Endodermal cell (in vitro differentiated cells): Measurements from ENCODE around the gene PPP1CA. TPM values are rescaled to one million over a fixed set of nuclear protein-coding genes. Genes with fewer than 3 reads are reported as not detected.

Experiments
- DNase-seq: peaks from one replicate; pipeline ENCODE4 v3.0.0-alpha.2; 2017
- H3K27ac ChIP-seq: 2 replicates; pipeline ENCODE4 v1.5.1; 2013; ENCODE audit warnings: mild to moderate bottlenecking, low read depth, low read length, moderate library complexity
- H3K27me3 ChIP-seq: 2 replicates; pipeline ENCODE4 v1.6.1; 2013; ENCODE audit warnings: mild to moderate bottlenecking, low read length, moderate library complexity; ENCODE audit not compliant: insufficient read depth, control insufficient read depth, poor library complexity, severe bottlenecking
- H3K36me3 ChIP-seq: 2 replicates; pipeline ENCODE4 v1.7.0; 2013; ENCODE audit warnings: mild to moderate bottlenecking, low read length, moderate library complexity; ENCODE audit not compliant: control insufficient read depth, insufficient read depth
- H3K4me1 ChIP-seq: one replicate; pipeline ENCODE4 v1.7.0; 2013; ENCODE audit warnings: low read length; ENCODE audit not compliant: control insufficient read depth, insufficient read depth
- H3K4me3 ChIP-seq: 2 replicates; pipeline ENCODE4 v1.5.1; 2013; ENCODE audit warnings: mild to moderate bottlenecking, low read length, moderate library complexity
- H3K9ac ChIP-seq: 2 replicates; pipeline ENCODE4 v1.6.1; 2013; ENCODE audit warnings: mild to moderate bottlenecking, low read length, moderate library complexity; ENCODE audit not compliant: poor library complexity, severe bottlenecking; ENCODE audit errors: extremely low read depth
- H3K9me3 ChIP-seq: 2 replicates; pipeline ENCODE4 v1.6.1; 2013; ENCODE audit warnings: mild to moderate bottlenecking, low read length, moderate library complexity; ENCODE audit not compliant: control insufficient read depth
- H3K27ac Mint-ChIP-seq: 2 replicates; pipeline ENCODE4 v1.8.0; 2020; ENCODE audit warnings: mixed read lengths
- H3K27me3 Mint-ChIP-seq: 2 replicates; pipeline ENCODE4 v1.8.0; 2021; ENCODE audit warnings: mild to moderate bottlenecking, mixed read lengths; ENCODE audit not compliant: insufficient read depth
- H3K36me3 Mint-ChIP-seq: 2 replicates; pipeline ENCODE4 v1.8.0; 2020; ENCODE audit warnings: low read depth, mixed read lengths
- H3K4me1 Mint-ChIP-seq: 2 replicates; pipeline ENCODE4 v1.8.0; 2020; ENCODE audit warnings: mixed read lengths
- H3K4me3 Mint-ChIP-seq: 2 replicates; pipeline ENCODE4 v1.8.0; 2020; ENCODE audit warnings: mild to moderate bottlenecking, moderate library complexity, mixed read lengths
- H3K9me3 Mint-ChIP-seq: 2 replicates; pipeline ENCODE4 v1.8.0; 2020; ENCODE audit warnings: mild to moderate bottlenecking, mixed read lengths
- WGBS, 2 experiments: methylation state at CpG; one replicate each; pipeline versions ENCODE4 v1.1.5 to v1.1.7; 2013; ENCODE audit warnings: missing lambda C conversion rate in 2 of 2, mixed read lengths in 1 of 2; ENCODE audit not compliant: insufficient coverage in 1 of 2, insufficient read length in 1 of 2; 5-methylcytosine and 5-hydroxymethylcytosine counted together
- total RNA-seq, 2 donors: library from RNA; stranded (reverse); fragmentation: NEBNext Ultra II Directional in 1 of 2; extraction: Animal tissue kit (Norgen Biotek cat#: 25700) in 1 of 2; gene quantifications; 2 replicates in 1 of 2; 3 replicates in 1 of 2; pipeline ENCODE4 v1.2.1, GENCODE V29; 2021
- TF ChIP-seq, protein P1 (sequence below): fragments of 200-600 bp; sonication (generic); conservative IDR thresholded peaks from 2 replicates; pipeline ENCODE4 v1.5.0; 2021; ENCODE audit warnings: antibody characterized with exemption, mild to moderate bottlenecking

The PPP1CA gene
- total RNA-seq, 2 donors from 2014 or later = 182 to 212 TPM

GRCh38 chr11:67390947-67391303, 10.7 kb downstream of the PPP1CA start:
- H3K36me3 Mint-ChIP-seq = peaks cover 10% of the 10 kb centered on the region
- H3K9ac ChIP-seq = peak overlapping the region; percentile 91
- H3K9me3 Mint-ChIP-seq = no peaks in the 10 kb centered on the region
- H3K4me1 Mint-ChIP-seq = peaks cover 25% of the 10 kb centered on the region
- H3K27me3 ChIP-seq = no peaks in the 10 kb centered on the region
- peaks cover 12% of the 10 kb centered on the region for H3K36me3 ChIP-seq
- H3K4me1 ChIP-seq = no peaks in the 10 kb centered on the region
- TF ChIP-seq, protein P1, sequence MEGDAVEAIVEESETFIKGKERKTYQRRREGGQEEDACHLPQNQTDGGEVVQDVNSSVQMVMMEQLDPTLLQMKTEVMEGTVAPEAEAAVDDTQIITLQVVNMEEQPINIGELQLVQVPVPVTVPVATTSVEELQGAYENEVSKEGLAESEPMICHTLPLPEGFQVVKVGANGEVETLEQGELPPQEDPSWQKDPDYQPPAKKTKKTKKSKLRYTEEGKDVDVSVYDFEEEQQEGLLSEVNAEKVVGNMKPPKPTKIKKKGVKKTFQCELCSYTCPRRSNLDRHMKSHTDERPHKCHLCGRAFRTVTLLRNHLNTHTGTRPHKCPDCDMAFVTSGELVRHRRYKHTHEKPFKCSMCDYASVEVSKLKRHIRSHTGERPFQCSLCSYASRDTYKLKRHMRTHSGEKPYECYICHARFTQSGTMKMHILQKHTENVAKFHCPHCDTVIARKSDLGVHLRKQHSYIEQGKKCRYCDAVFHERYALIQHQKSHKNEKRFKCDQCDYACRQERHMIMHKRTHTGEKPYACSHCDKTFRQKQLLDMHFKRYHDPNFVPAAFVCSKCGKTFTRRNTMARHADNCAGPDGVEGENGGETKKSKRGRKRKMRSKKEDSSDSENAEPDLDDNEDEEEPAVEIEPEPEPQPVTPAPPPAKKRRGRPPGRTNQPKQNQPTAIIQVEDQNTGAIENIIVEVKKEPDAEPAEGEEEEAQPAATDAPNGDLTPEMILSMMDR = no peak
- H3K4me3 ChIP-seq = peak overlapping the region; percentile 99
- no peaks in the 10 kb centered on the region for H3K27me3 Mint-ChIP-seq
- peak overlapping the region; percentile 90 for H3K27ac ChIP-seq
- H3K27ac Mint-ChIP-seq = peak overlapping the region; percentile 94
- DNase-seq = no peak
- peak overlapping the region; percentile 80 for H3K4me3 Mint-ChIP-seq
- 17 to 18% methylated on average over 7 to 13 of the region's 15 CpGs for WGBS, 2 experiments
- no peaks in the 10 kb centered on the region for H3K9me3 ChIP-seq

- peak; percentile 93 for DNase-seq
- Histone ChIP-seq H3K4me1 (no peaks in the 10 kb centered on the region), H3K9ac (no peak overlapping the region), H3K27ac (no peak overlapping the region), H3K27me3 (peaks cover 9% of the 10 kb centered on the region), H3K9me3 (no peaks in the 10 kb centered on the region), H3K36me3 (peaks cover 6% of the 10 kb centered on the region), H3K4me3 (no peak overlapping the region)
- TF ChIP-seq, protein P1 = peak; percentile 79
- 76 to 79% methylated on average over 3 to 6 of the region's 6 CpGs for WGBS, 2 experiments
- peaks cover 5% of the 10 kb centered on the region for H3K36me3 Mint-ChIP-seq
- H3K4me1 Mint-ChIP-seq = peaks cover 25% of the 10 kb centered on the region
- peak overlapping the region; percentile 41 for H3K4me3 Mint-ChIP-seq
- no peaks in the 10 kb centered on the region for H3K9me3 Mint-ChIP-seq
- peaks cover 13% of the 10 kb centered on the region for H3K27me3 Mint-ChIP-seq
- peak overlapping the region; percentile 44 for H3K27ac Mint-ChIP-seq
Measured at GRCh38 chr11:67389477-67389876, 12.2 kb downstream of the PPP1CA start.

GRCh38 chr11:67387518-67387917, 14.1 kb downstream of the PPP1CA start:
- H3K9me3 ChIP-seq = no peaks in the 10 kb centered on the region
- H3K27ac Mint-ChIP-seq = no peak overlapping the region
- peak; percentile 62 for DNase-seq
- no peaks in the 10 kb centered on the region for H3K4me1 ChIP-seq
- H3K9ac ChIP-seq = no peak overlapping the region
- no peak overlapping the region for H3K4me3 Mint-ChIP-seq
- TF ChIP-seq, protein P1 = no peak
- H3K4me3 ChIP-seq = no peak overlapping the region
- H3K27me3 ChIP-seq = peaks cover 9% of the 10 kb centered on the region
- H3K4me1 Mint-ChIP-seq = peaks cover 22% of the 10 kb centered on the region
- WGBS, 2 experiments = 73 to 83% methylated on average over 1 to 6 of the region's 6 CpGs
- no peak overlapping the region for H3K27ac ChIP-seq
- no peaks in the 10 kb centered on the region for H3K36me3 Mint-ChIP-seq
- no peaks in the 10 kb centered on the region for H3K9me3 Mint-ChIP-seq
- no peaks in the 10 kb centered on the region for H3K36me3 ChIP-seq
- peaks cover 18% of the 10 kb centered on the region for H3K27me3 Mint-ChIP-seq
